ENCODE measurements around the gene IL17RE.

The IL17RE gene

DNA sequence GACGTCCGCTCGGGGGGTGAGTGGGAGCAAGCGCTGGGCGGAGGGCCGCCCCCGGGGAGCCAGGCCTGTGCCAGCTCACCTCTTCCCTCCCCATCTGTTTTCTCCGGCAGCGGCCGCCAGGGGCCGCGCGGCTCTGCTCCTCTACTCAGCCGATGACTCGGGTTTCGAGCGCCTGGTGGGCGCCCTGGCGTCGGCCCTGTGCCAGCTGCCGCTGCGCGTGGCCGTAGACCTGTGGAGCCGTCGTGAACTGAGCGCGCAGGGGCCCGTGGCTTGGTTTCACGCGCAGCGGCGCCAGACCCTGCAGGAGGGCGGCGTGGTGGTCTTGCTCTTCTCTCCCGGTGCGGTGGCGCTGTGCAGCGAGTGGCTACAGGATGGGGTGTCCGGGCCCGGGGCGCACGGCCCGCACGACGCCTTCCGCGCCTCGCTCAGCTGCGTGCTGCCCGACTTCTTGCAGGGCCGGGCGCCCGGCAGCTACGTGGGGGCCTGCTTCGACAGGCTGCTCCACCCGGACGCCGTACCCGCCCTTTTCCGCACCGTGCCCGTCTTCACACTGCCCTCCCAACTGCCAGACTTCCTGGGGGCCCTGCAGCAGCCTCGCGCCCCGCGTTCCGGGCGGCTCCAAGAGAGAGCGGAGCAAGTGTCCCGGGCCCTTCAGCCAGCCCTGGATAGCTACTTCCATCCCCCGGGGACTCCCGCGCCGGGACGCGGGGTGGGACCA, 30.4 kb downstream of the IL17RE start:
- TF ChIP-seq, protein P1, sequence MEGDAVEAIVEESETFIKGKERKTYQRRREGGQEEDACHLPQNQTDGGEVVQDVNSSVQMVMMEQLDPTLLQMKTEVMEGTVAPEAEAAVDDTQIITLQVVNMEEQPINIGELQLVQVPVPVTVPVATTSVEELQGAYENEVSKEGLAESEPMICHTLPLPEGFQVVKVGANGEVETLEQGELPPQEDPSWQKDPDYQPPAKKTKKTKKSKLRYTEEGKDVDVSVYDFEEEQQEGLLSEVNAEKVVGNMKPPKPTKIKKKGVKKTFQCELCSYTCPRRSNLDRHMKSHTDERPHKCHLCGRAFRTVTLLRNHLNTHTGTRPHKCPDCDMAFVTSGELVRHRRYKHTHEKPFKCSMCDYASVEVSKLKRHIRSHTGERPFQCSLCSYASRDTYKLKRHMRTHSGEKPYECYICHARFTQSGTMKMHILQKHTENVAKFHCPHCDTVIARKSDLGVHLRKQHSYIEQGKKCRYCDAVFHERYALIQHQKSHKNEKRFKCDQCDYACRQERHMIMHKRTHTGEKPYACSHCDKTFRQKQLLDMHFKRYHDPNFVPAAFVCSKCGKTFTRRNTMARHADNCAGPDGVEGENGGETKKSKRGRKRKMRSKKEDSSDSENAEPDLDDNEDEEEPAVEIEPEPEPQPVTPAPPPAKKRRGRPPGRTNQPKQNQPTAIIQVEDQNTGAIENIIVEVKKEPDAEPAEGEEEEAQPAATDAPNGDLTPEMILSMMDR (conservative IDR thresholded peaks at IDR 0.05; ENCODE audit: low read depth): peak; percentile 82
- peak; percentile 50 for DNase-seq (ENCODE audit: low spot score)
- ChIA-PET CTCF (interaction anchor here (0.5 to 1.4 kb wide), 5 partner anchors 13 to 1983 kb away, joined by 3 to 5 read pairs (median 4); no protein-coding TSS in a partner anchor), POLR2A (ENCODE audit: low non-redundant PET) (interaction anchor here (0.6 to 1.2 kb wide), 4 partner anchors 8 to 94 kb away, joined by 3 to 5 read pairs (median 4); no protein-coding TSS in a partner anchor)
- peak overlapping the region; percentile 94 for H3K27ac ChIP-seq

- ChIA-PET POLR2A (ENCODE audit: low non-redundant PET) (interaction anchor here (0.6 to 0.8 kb wide), 3 partner anchors 8 to 95 kb away, joined by 3 to 5 read pairs (median 3); no protein-coding TSS in a partner anchor), CTCF (interaction anchor here (0.6 to 1.4 kb wide), 3 partner anchors 20 to 85 kb away, joined by 3 to 5 read pairs (median 4); partner anchors contain the start of gene JAGN1)
- DNase-seq (ENCODE audit: low spot score): peak; percentile 85
- TF ChIP-seq, protein P1 (conservative IDR thresholded peaks at IDR 0.05; ENCODE audit: low read depth): no peak
- peak within 1 kb of the TSS; percentile 94 for H3K27ac ChIP-seq
Measured at GRCh38 chr3:9933561-9934234, 31.1 kb downstream of the IL17RE start, which contains the start of gene CRELD1. CRELD1 (plus strand) TSS chr3:9933834; CDS start chr3:9934439, 605 bp downstream.

- TF ChIP-seq, protein P1 (conservative IDR thresholded peaks at IDR 0.05; ENCODE audit: low read depth): peak; percentile 15; the same call in 1 of the 2 replicates
- peak overlapping the region; percentile 94 for H3K27ac ChIP-seq
- ChIA-PET POLR2A (ENCODE audit: low non-redundant PET) (interaction anchor here (0.8 kb wide), 1 partner anchor 12 kb away, joined by 3 read pairs; no protein-coding TSS in a partner anchor), CTCF (interaction anchor here (2.1 kb wide), 1 partner anchor 12 kb away, joined by 9 read pairs; no protein-coding TSS in a partner anchor)
- DNase-seq (ENCODE audit: low spot score): no peak
Measured at GRCh38 chr3:9934235-9934621, 31.6 kb downstream of the IL17RE start.

- H3K27ac ChIP-seq: no peak overlapping the region
- ChIA-PET CTCF (interaction anchor here (0.6 to 2.1 kb wide), 2 partner anchors 12 to 107 kb away, joined by 3 to 9 read pairs; no protein-coding TSS in a partner anchor), POLR2A (ENCODE audit: low non-redundant PET) (no interaction called here)
- no peak for DNase-seq (ENCODE audit: low spot score)
- TF ChIP-seq, protein P1 (conservative IDR thresholded peaks at IDR 0.05; ENCODE audit: low read depth): no peak
Measured at GRCh38 chr3:9934993-9935392, 32.3 kb downstream of the IL17RE start.

DNA sequence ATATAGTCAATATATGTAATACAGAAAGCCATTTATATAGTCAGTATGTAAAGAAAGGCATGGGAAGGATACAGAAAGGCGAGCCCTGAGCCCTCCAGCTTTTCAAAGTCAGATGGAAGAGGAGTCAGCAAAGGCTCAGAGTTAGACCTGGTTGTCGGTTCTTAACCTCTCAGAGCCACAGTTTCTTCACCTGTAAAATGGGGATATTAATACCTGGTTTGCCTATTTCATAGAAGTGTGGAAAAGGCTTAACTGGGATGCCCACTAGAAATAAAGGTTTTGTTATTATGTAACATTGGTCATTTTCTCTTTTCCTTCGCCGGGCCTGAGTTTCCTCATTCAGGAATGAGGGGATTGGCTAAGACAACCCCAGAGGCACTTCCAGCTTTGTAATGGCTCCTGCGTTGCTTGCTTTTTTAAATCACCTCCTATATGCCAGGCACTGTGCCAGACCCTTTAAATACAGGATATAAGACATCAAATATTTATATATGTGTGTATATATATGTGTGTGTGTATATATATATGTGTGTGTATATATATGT, 33.4 kb downstream of the IL17RE start:
- H3K27ac ChIP-seq: no peak overlapping the region
- no peak for DNase-seq (ENCODE audit: low spot score)
- POLR2A ChIA-PET (ENCODE audit: low non-redundant PET): no interaction called here
- TF ChIP-seq, protein P1 (conservative IDR thresholded peaks at IDR 0.05; ENCODE audit: low read depth): no peak
- CTCF ChIA-PET: interaction anchor here (2.1 kb wide), 1 partner anchor 11 kb away, joined by 9 read pairs; no protein-coding TSS in a partner anchor
